GM19397 (cell line): ENCODE results near the gene DHDH.
"Not testable (repeated sequence)": the region's sequence is repeated elsewhere in the genome, so short reads cannot be mapped to it uniquely, and the experiment has no call there.

Source experiments
- ATAC-seq: cut with Tn5 transposase; IDR thresholded peaks from one replicate; pipeline ENCODE4 v1.9.1; 2021; ENCODE audit warnings: mild to moderate bottlenecking, moderate library complexity; ENCODE audit not compliant: unreplicated experiment

The DHDH gene

GRCh38 chr19:48933382-48933932 is at the start of gene DHDH:
TSS of gene DHDH (plus strand) at chr19:48933699. CDS start at chr19:48933722, 23 bp downstream.
- ATAC-seq = no peak

DNA sequence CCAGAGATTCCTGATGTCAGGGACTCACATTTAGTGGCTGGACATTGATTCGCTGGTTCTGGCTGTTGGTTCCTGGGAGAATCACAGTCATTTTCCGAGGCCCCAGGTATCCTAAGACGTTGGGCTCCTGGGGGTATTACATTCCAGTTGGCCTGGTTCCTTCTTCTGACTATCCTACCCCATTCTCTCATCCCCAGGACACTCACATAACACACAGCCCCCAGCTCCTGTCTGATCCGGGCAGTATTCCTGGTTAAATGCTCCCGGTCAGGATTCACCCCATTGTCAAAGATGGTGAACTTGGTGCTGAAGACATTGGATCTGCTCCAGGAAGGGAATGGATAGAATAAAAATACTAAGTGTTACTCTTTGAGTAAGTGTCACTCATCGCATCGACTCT is 49.8 kb upstream of the DHDH start:
- no peak for ATAC-seq

DNA sequence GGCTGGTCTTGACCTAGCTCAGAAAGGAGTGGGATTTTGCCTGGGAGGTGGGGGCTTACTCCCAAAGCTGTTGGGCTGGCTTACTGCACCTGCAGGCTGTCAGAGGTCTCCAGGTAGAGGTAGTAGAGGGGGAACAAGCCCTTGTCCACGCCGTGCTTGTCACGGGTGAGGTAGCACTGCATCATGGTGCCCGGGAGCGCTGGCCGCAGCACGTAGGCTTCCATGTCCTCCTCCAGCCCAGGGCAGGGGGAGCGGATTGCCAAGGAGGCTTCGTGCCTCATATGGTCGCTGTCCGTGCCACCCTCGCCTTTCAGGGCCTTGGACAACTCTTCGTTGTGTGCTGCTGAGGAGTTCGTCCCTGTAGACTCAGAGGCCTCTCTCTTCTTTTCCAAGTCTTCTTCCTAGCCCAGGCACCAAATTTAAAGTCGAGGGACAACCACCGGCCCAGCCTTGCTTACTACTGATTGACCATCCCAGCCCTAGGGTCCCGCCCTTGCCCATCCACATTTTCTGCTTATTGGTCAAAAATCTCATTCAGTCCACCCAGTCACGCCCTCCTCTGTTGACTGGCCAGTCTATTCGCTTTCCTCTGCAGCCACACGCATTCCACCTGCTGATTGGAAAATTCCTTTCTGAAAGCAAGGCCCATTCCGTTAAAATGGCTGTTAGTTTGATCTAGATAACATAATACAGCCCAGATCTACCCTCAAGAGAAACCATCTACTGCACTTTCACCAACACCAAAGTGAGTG is 45.5 kb upstream of the DHDH start:
- no peak for ATAC-seq

DNA sequence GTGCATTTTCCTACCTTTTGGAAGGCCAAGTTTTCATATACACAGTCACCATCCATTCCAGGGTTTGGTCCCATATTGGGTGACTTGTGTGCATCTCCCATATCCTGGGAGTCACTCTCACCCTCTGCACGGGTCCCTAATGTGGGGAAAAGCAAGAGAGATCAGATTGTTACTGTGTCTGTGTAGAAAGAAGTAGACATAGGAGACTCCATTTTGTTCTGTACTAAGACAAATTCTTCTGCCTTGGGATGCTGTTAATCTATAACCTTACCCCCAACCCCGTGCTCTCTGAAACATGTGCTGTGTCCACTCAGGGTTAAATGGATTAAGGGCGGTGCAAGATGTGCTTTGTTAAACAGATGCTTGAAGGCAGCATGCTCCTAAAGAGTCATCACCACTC is 44.0 kb upstream of the DHDH start:
- not testable (repeated sequence) for ATAC-seq

DNA sequence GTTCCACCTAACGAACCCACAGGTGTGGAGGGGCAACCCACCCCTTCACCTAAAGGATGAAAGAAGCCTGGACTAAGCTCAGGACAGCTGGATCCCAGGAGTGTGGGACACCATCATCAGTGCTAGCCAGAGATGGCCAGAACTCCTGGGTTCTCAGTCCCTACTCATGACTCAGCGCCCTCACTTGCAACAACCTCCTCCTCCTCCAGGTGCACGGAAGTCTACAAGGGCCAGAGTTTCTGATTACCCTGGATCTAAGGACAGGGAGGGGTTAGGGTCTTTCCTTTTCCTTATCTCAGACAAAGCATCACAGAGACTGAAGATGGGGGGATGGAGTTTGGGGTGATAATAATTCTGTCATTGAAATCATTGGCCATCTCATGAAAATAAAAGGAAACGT is 42.9 kb upstream of the DHDH start:
- ATAC-seq = no peak

DNA sequence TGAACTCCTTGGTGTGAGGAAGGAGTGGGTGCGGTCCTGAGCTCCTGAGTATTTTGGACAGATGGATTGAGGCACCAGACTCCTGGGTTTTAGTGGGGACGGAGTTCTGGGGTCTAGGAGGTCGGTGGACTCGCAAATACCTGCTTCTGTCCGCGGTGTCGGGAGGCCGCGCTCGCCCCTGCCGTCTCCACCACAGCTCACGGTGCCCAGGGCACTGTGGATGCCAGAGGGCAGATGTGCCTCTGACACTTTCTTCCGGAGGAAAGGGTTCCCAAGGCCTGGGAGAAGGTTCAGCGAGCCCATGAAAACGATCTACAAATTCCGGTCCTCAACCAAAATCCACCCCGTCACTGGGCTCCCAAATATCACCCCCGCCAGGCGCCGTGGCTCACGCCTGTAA is 38.3 kb upstream of the DHDH start:
- no peak for ATAC-seq

GRCh38 chr19:48896191-48896720 is 37.2 kb upstream of the DHDH start:
- no peak for ATAC-seq

DNA sequence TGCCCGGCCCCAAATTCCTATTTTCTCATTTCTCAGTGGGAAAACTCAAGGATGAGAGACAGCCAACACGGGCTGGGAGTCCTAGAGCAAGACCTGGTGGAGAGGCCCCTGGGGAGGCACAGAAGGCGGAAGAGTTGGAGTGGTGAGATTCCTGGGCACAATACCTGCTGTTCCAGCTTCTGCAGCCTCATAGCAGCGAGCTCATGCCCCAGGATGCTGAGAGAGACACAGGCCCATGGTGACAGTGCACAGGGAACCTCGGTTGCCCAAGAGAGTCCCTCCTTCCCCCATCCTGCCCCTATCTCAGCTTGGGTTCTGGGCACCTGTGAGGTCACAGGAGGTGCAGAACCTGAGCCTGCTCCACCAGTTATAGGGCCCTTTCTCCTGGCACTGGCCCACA is 36.3 kb upstream of the DHDH start:
- ATAC-seq = no peak

DNA sequence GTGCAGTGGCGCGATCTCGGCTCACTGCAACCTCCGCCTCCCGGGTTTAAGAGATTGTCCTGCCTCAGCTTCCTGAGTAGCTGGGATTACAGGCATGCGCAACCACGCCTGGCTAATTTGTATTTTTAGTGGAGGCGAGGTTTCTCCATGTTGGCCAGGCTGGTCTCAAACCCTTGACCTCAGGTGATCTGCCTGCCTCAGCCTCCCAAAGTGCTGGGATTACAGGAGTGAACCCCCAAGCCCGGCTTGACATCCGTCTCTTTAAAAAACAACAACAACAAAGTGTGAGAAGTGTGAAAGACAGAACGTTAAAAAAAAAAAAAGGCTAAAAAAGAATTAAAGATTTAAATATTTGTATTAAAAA is 34.1 kb upstream of the DHDH start:
- ATAC-seq = not testable (repeated sequence)

GRCh38 chr19:48899781-48900476 is 33.6 kb upstream of the DHDH start, which contains the start of gene NUCB1:
TSS of gene NUCB1 (plus strand) at chr19:48900312. CDS start at chr19:48900797, 485 bp downstream.
- peak; percentile 93 for ATAC-seq

DNA sequence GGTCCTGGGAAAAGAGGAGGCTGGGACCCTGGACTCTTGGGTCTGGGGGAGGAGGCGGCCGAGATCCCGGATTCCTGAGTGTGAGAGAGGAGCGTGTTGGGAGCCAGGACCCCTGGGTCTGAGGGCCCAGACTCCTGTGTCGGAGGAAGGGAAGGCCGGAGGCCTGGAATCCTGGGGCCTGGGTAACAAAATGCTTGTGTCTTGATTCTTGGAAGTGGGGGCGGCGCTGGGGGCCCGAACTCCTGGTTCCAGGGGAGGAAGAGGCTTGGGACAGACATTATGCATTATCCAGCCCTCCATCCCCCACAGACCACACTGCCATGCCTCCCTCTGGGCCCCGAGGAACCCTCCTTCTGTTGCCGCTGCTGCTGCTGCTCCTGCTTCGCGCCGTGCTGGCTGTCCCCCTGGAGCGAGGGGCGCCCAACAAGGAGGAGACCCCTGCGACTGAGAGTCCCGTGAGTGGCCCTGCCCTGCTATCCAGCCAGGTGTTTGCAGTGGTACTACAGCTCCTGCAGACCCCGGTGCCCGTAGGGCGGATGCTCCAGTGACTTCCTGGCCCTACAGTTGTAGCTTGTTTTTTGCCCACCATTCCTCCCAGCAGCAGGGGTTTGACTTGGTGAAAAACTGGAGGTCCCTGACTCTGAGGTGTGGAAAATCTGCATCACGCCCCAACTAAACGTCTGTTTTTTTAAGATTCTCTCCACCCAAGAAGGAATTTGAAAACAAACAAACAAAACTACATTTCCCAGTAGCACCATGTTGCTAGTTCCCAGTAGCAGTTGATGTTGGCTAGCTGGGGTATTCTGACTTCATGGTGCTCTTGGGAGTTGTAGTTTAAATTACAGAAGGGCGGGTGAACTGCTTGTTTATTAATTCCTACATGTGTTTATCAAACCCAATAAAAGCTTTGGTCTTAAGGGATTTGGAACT is 32.8 kb upstream of the DHDH start:
- no peak for ATAC-seq

DNA sequence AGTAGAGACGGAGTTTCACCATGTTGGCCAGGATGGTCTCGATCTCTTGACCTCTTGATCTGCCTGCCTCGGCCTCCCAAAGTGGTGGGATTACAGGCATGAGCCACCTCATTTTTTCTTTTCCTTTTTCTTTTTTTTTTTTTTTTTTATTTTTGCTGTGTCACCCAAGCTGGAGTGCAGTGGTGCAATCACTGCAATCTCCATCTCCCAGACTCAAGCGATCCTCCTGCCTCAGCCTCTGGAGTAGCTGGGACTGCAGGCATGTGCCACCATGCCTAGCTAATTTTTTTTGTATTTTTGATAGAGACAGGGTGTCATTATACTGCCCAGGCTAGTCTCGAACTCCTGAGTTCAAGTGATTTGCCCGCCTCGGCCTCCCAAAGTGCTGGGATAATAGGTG is 31.2 kb upstream of the DHDH start:
- not testable (repeated sequence) for ATAC-seq

GRCh38 chr19:48903788-48904187 is 29.7 kb upstream of the DHDH start:
- not testable (repeated sequence) for ATAC-seq

DNA sequence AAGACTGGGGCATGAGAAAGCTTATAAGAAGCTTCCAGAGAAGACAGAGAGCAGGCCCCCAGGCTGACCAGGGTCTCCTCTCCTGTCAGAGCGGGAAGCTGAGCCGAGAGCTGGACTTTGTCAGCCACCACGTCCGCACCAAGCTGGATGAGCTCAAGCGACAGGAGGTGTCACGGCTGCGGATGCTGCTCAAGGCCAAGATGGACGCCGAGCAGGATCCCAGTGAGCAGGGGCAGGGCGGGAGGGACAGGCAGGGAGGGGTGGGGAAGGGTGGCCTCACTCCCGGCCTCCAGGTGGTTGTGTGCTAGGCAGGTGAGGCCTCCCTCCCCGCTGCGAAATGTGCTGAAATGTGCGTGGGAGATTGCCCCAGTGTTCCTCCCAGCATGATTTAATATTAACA is 27.8 kb upstream of the DHDH start:
- ATAC-seq = no peak

- ATAC-seq = no peak
These were observed 27.2 kb upstream of the DHDH start for GRCh38 chr19:48906324-48906723.

- no peak for ATAC-seq
These were observed 25.8 kb upstream of the DHDH start for GRCh38 chr19:48907671-48908070.

DNA sequence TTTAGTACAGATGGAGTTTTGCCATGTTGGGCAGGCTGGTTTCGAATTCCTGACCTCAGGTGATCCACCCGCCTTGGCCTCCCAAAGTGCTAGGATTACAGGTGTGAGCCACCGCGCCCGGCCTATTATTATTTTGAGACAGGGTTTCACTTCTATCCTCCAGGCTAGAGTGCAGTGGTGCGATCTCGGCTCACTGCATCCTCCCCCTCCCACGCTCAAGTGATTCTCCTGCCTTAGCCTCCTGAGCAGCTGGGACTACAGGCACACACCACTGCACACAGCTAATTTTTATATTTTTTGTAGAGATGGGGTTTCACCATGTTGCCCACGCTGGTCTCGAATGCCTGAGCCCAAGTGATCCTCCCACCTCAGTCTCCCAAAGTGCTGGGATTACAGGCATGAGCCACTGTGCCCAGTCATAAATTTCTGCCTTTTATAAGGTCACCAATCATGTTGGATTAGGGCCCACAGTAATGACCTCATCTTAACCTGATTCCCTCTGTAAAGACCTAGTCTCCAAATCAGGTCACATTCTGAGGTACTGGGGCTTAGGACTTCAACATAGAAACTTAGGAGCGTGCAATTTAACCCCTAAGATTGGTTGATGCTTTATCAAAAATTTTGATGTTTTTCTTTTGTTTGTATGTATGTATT is 23.9 kb upstream of the DHDH start:
- not testable (repeated sequence) for ATAC-seq

DNA sequence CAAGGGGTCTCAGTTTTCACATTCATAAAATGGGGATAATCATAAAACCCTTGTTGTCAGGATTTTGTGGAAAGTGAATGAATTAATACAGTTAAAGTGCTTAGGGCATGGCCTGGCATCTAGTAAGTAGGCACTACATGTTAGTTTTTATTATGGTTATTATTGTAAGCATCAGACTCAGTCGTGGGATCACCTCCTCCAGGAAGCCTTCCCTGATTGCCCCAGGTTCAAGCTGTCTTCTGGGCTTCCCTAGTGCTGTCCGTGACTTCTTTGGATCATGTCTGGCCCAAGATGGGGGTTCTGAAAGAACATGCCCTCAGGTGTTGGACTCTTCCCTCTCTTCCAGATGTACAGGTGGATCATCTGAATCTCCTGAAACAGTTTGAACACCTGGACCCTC is 22.7 kb upstream of the DHDH start:
- ATAC-seq = no peak

- no peak for ATAC-seq
These were observed 20.2 kb upstream of the DHDH start for GRCh38 chr19:48913114-48913889.

- ATAC-seq = no peak
These were observed 19.3 kb upstream of the DHDH start for GRCh38 chr19:48914181-48914580.
